Gastrocnemius medialis (tissue), 4 donors: ENCODE data around the gene NCEH1.

ENCODE experiments used
- CTCF ChIP-seq, 5 experiments: fragments of 450-650 bp in 3 of 5; fragments of 200-600 bp in 2 of 5; sonication (generic) in 2 of 5; IDR thresholded peaks in 4 of 5; conservative IDR thresholded peaks in 1 of 5; 1 replicate in 4 of 5; 2 replicates in 1 of 5; pipeline ENCODE4 v1.5.1; 2016 to 2019; ENCODE audit warnings: antibody characterized with exemption in 5 of 5, mild to moderate bottlenecking in 3 of 5, moderate library complexity in 3 of 5
- POLR2A ChIP-seq, 2 donors: fragments of 450-650 bp; IDR thresholded peaks; one replicate each; pipeline ENCODE4 v1.6.1; 2017; ENCODE audit warnings: antibody characterized with exemption in 2 of 2, mild to moderate bottlenecking in 2 of 2, moderate library complexity in 2 of 2

DNA sequence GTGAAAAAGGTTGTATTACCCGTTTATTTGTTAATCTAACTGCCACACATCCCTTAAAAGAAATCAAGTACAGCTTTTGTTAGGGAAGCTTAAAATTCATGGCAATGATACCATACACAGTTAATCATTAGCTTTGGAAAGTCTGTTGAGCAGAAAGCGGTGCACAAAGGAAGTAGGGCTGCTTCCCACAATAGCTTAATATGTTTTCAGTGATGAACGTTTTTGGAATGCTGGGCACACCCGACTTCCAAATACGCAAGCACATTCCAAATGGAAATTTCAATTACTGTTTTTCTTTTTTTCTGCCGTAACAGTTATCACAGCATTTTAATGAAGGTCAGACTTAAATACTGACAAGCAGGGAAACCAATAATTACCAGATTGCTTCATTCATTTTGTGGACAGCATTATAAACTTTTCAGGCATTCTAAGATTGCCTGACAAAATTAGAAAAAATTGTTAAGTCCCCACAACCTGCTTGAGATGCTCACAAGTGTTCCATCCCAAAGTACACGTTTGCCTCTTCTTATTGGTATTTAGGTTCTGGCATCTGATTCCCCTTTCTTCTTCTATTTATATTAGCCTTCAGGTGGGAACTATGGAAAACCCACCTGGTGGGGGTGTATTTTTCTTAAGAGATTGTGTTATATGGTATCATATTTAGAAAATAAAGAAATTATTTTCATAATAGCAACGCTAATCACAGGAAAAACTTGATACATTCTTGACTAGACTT lies 38.5 kb upstream of the NCEH1 start:
- TF ChIP-seq CTCF (IDR thresholded peaks at IDR 0.05 in 4 of 5, conservative IDR thresholded peaks at IDR 0.05 in 1 of 5), result no peak
- no peak for TF ChIP-seq POLR2A (IDR thresholded peaks at IDR 0.05)
